HepG2 (cell line): ENCODE measurements around the gene DTX2. TPM values are rescaled to one million over a fixed set of nuclear protein-coding genes. Genes with fewer than 3 reads are reported as not detected.
"Not testable (repeated sequence)": the region's sequence is repeated elsewhere in the genome, so short reads cannot be mapped to it uniquely, and the experiment has no call there.

Source experiments
- ARID2 ChIP-seq: sonication (generic); formaldehyde crosslinking; IDR thresholded peaks from 2 replicates; pipeline ENCODE4 v1.8.1; 2022; ENCODE audit warnings: mild to moderate bottlenecking, missing genetic modification reagents, borderline replicate concordance
- ATF7-NPFF ChIP-seq: sonication (generic); formaldehyde crosslinking; IDR thresholded peaks from 2 replicates; pipeline ENCODE4 v1.8.1; 2023; ENCODE audit warnings: mild to moderate bottlenecking, low read depth, missing genetic modification reagents, moderate library complexity
- BCL6 ChIP-seq: IDR thresholded peaks from 2 replicates; pipeline ENCODE4 v1.6.1; 2016; ENCODE audit warnings: missing genetic modification reagents, missing compliant biosample characterization
- ELF1 ChIP-seq: sonication (generic); formaldehyde crosslinking; IDR thresholded peaks from 2 replicates; pipeline ENCODE4 v1.4.0; 2020; ENCODE audit warnings: missing genetic modification reagents
- IRX3 ChIP-seq: sonication (generic); formaldehyde crosslinking; IDR thresholded peaks from 2 replicates; pipeline ENCODE4 v1.8.1; 2023; ENCODE audit warnings: mild to moderate bottlenecking, low read depth, missing genetic modification reagents, borderline replicate concordance
- MEIS2 ChIP-seq: sonication (generic); formaldehyde crosslinking; IDR thresholded peaks from 2 replicates; pipeline ENCODE4 v1.9.0; 2021; ENCODE audit warnings: mild to moderate bottlenecking, missing genetic modification reagents
- MXD1 ChIP-seq: sonication (generic); formaldehyde crosslinking; IDR thresholded peaks from 2 replicates; pipeline ENCODE4 v1.4.0; 2020; ENCODE audit warnings: mild to moderate bottlenecking, missing genetic modification reagents
- PHF21A ChIP-seq: sonication (generic); formaldehyde crosslinking; IDR thresholded peaks from 2 replicates; pipeline ENCODE4 v1.5.0; 2020; ENCODE audit warnings: mild to moderate bottlenecking, missing genetic modification reagents
- POGK ChIP-seq: sonication (generic); formaldehyde crosslinking; conservative IDR thresholded peaks from 2 replicates; pipeline ENCODE4 v1.8.0; 2022; ENCODE audit warnings: mild to moderate bottlenecking, moderate library complexity, missing genetic modification reagents
- RCOR2 ChIP-seq: IDR thresholded peaks from 2 replicates; pipeline ENCODE4 v1.6.1; 2016; ENCODE audit warnings: missing biosample characterization, missing genetic modification reagents
- REPIN1 ChIP-seq: sonication (generic); formaldehyde crosslinking; IDR thresholded peaks from 2 replicates; pipeline ENCODE4 v1.8.0; 2022; ENCODE audit warnings: missing genetic modification reagents, low read depth, mild to moderate bottlenecking, borderline replicate concordance
- SOX13 ChIP-seq, 3 experiments: fragments of 450-650 bp in 1 of 3; sonication (generic) in 1 of 3; formaldehyde crosslinking in 1 of 3; IDR thresholded peaks in 2 of 3; conservative IDR thresholded peaks in 1 of 3; 2 replicates each; pipeline versions ENCODE4 v1.5.0 to v1.6.1; 2016 to 2020; ENCODE audit warnings: antibody characterized with exemption in 1 of 3, mild to moderate bottlenecking in 1 of 3, missing compliant biosample characterization in 1 of 3, missing genetic modification reagents in 1 of 3, moderate library complexity in 1 of 3
- UBTF ChIP-seq: sonication (generic); formaldehyde crosslinking; IDR thresholded peaks from 2 replicates; pipeline ENCODE4 v1.4.0; 2020; ENCODE audit warnings: mild to moderate bottlenecking, missing genetic modification reagents
- ZMYM4 ChIP-seq: sonication (generic); formaldehyde crosslinking; IDR thresholded peaks from 2 replicates; pipeline ENCODE4 v1.8.1; 2023; ENCODE audit warnings: mild to moderate bottlenecking, missing genetic modification reagents
- ZNF230 ChIP-seq: sonication (generic); formaldehyde crosslinking; IDR thresholded peaks from 2 replicates; pipeline ENCODE4 v1.4.0; 2020; ENCODE audit warnings: mild to moderate bottlenecking, missing genetic modification reagents
- ZNF264 ChIP-seq: sonication (generic); formaldehyde crosslinking; IDR thresholded peaks from 2 replicates; pipeline ENCODE4 v1.4.0; 2020; ENCODE audit warnings: missing genetic modification reagents
- ZNF572 ChIP-seq: sonication (generic); formaldehyde crosslinking; IDR thresholded peaks from 2 replicates; pipeline ENCODE4 v1.5.1; 2020; ENCODE audit warnings: mild to moderate bottlenecking, missing genetic modification reagents
- ZNF784 ChIP-seq: sonication (generic); formaldehyde crosslinking; IDR thresholded peaks from 2 replicates; pipeline ENCODE4 v1.5.1; 2020; ENCODE audit warnings: missing genetic modification reagents, mild to moderate bottlenecking, borderline replicate concordance
- ZSCAN21 ChIP-seq: sonication (generic); formaldehyde crosslinking; IDR thresholded peaks from 2 replicates; pipeline ENCODE4 v1.8.0; 2022; ENCODE audit warnings: mild to moderate bottlenecking, missing genetic modification reagents, moderate library complexity, borderline replicate concordance
- polyA plus RNA-seq, 8 experiments: library from polyadenylated mRNA; depleted of rRNA in 3 of 8; stranded (reverse) in 7 of 8; unstranded in 1 of 8; fragments of >200 nt; fragmentation: Illumina TruSeq in 4 of 8; extraction: Trizol in 4 of 8; gene quantifications; 2 replicates each; pipeline versions ENCODE4 v1.2.1 to v1.2.3, GENCODE V29; 2011 to 2016; ENCODE audit warnings: low read depth in 4 of 8, missing spikeins in 1 of 8, mixed read lengths in 1 of 8; ENCODE audit not compliant: insufficient read depth in 1 of 8
- total RNA-seq, 5 experiments: library from RNA; depleted of rRNA; stranded (reverse); fragments of >200 nt; fragmentation: Illumina TruSeq; extraction: Trizol; gene quantifications; 2 replicates each; pipeline ENCODE4 v1.2.3, GENCODE V29; 2016; ENCODE audit warnings: low read depth in 1 of 5

DTX2 gene
- total and polyA plus RNA-seq, 2 of the 13 experiments (the other 11 are each of a cell fraction or from before 2014, with no cell fraction given) = 5.5 to 6.2 TPM

GRCh38 chr7:76549025-76549854 lies 87.7 kb downstream of the DTX2 start (continued):
- TF ChIP-seq REPIN1 (CRISPR knock-in tag) (peak; percentile 91), ATF7-NPFF (CRISPR knock-in tag) (0 out of 2 replicates have a peak, but pooled peaks have one; percentile 57), ZNF264 (peak; percentile 72; the same call in 1 of the 2 replicates), IRX3 (CRISPR knock-in tag) (peak; percentile 89), BCL6 (CRISPR knock-in tag) (peak; percentile 10; the same call in 1 of the 2 replicates), ZNF784 (peak; percentile 55), MEIS2 (CRISPR knock-in tag) (peak; percentile 44; the same call in 1 of the 2 replicates), SOX13 (CRISPR knock-in tag; conservative IDR thresholded peaks at IDR 0.05 in 1 of 2, IDR thresholded peaks at IDR 0.05 in 1 of 2) (0 out of 4 replicates have a peak, but pooled peaks of 1 of the 2 experiments have one; percentile 7), UBTF (peak; percentile 89), PHF21A (CRISPR knock-in tag) (peak; percentile 82), POGK (CRISPR knock-in tag) (peak; percentile 84), RCOR2 (CRISPR knock-in tag) (peak; percentile 55; the same call in 1 of the 2 replicates), ZSCAN21 (CRISPR knock-in tag) (peak; percentile 42; the same call in 1 of the 2 replicates), MXD1 (peak; percentile 66), ZMYM4 (CRISPR knock-in tag) (peak; percentile 77), ELF1 (CRISPR knock-in tag) (peak; percentile 87), ZNF572 (CRISPR knock-in tag) (0 out of 2 replicates have a peak, but pooled peaks have one; percentile 13), ARID2 (CRISPR knock-in tag) (peak; percentile 80; the same call in 1 of the 2 replicates), ZNF230 (CRISPR knock-in tag) (peak; percentile 60; the same call in 1 of the 2 replicates)
- not testable (repeated sequence) for TF ChIP-seq SOX13 (IDR thresholded peaks at IDR 0.05)
